MM.1S (cell line): ENCODE data around the gene SWI5.

ENCODE experiments used
- DNase-seq: peaks from one replicate; pipeline ENCODE4 v3.0.0-alpha.2; 2015
- H2AFZ ChIP-seq: fragments of 300-600 bp; sonication (generic); 2 replicates; pipeline ENCODE4 v1.6.0; 2016; ENCODE audit warnings: antibody characterized with exemption, low read length
- H3F3A ChIP-seq: fragments of 300-600 bp; sonication (generic); 2 replicates; pipeline ENCODE4 v1.6.1; 2016; ENCODE audit warnings: mild to moderate bottlenecking, antibody characterized with exemption, low read length, moderate library complexity, mixed read lengths; ENCODE audit not compliant: insufficient read depth
- H3K27ac ChIP-seq: fragments of 300-600 bp; sonication (generic); 2 replicates; pipeline ENCODE4 v1.5.1; 2016; ENCODE audit warnings: mild to moderate bottlenecking, low read length
- H3K27me3 ChIP-seq: fragments of 300-600 bp; sonication (generic); replicated peaks from 2 replicates; pipeline ENCODE4 v1.6.0; 2016; ENCODE audit warnings: low read length; ENCODE audit not compliant: insufficient read depth
- H3K36me3 ChIP-seq: fragments of 300-600 bp; sonication (generic); replicated peaks from 2 replicates; pipeline ENCODE4 v1.6.1; 2016; ENCODE audit warnings: mild to moderate bottlenecking, low read length, mixed read lengths; ENCODE audit not compliant: insufficient read depth
- H3K4me1 ChIP-seq: fragments of 300-600 bp; sonication (generic); 2 replicates; pipeline ENCODE4 v1.6.1; 2016; ENCODE audit warnings: low read length, mixed read lengths
- H3K4me2 ChIP-seq: fragments of 300-600 bp; sonication (generic); 2 replicates; pipeline ENCODE4 v1.6.0; 2016; ENCODE audit warnings: low read depth, low read length
- H3K4me3 ChIP-seq: fragments of 300-600 bp; sonication (generic); 2 replicates; pipeline ENCODE4 v1.5.1; 2016; ENCODE audit warnings: low read length, mixed read lengths
- H3K79me2 ChIP-seq: fragments of 300-600 bp; sonication (generic); 2 replicates; pipeline ENCODE4 v1.6.1; 2016; ENCODE audit warnings: mixed run types, low read length, mixed read lengths
- H3K9ac ChIP-seq: fragments of 300-600 bp; sonication (generic); 2 replicates; pipeline ENCODE4 v1.6.1; 2016; ENCODE audit warnings: low read length, mixed read lengths
- H3K9me2 ChIP-seq: fragments of 300-600 bp; sonication (generic); replicated peaks from 2 replicates; pipeline ENCODE4 v1.6.1; 2016; ENCODE audit warnings: mild to moderate bottlenecking, low read length, mixed read lengths; ENCODE audit not compliant: insufficient read depth
- H3K9me3 ChIP-seq: fragments of 300-600 bp; sonication (generic); replicated peaks from 2 replicates; pipeline ENCODE4 v1.6.1; 2016; ENCODE audit warnings: mild to moderate bottlenecking, low read length, mixed read lengths; ENCODE audit not compliant: insufficient read depth
- H4K20me1 ChIP-seq: fragments of 300-600 bp; sonication (generic); 2 replicates; pipeline ENCODE4 v1.6.1; 2016; ENCODE audit warnings: mild to moderate bottlenecking, low read length, moderate library complexity, mixed read lengths; ENCODE audit not compliant: insufficient read depth
- CTCF ChIP-seq: fragments of 300-600 bp; sonication (generic); IDR thresholded peaks from 2 replicates; pipeline ENCODE4 v1.5.1; 2016; ENCODE audit warnings: antibody characterized with exemption, low read length, mixed read lengths
- EZH2 ChIP-seq: fragments of 300-600 bp; sonication (generic); optimal IDR thresholded peaks from 2 replicates; pipeline ENCODE3; 2017; ENCODE audit warnings: low read depth, mild to moderate bottlenecking, antibody characterized with exemption, low read length, mixed read lengths
- EZH2phosphoT487 ChIP-seq: fragments of 300-600 bp; sonication (generic); IDR thresholded peaks from 2 replicates; pipeline ENCODE4 v1.6.1; 2018; ENCODE audit warnings: antibody characterized with exemption, low read length

Gene SWI5

GRCh38 chr9:128232528-128233428 lies 43.3 kb upstream of the SWI5 start:
- no peaks in the 10 kb centered on the region for H3K9me3 ChIP-seq
- no peak for TF ChIP-seq CTCF
- no peak for TF ChIP-seq EZH2phosphoT487
- H3K9ac ChIP-seq: no peak overlapping the region
- no peak for DNase-seq
- no peaks in the 10 kb centered on the region for H3K79me2 ChIP-seq
- no peak overlapping the region for H2AFZ ChIP-seq
- no peaks in the 10 kb centered on the region for H3K9me2 ChIP-seq
- no peaks in the 10 kb centered on the region for H3K4me1 ChIP-seq
- H3K27ac ChIP-seq: no peak overlapping the region
- H3F3A ChIP-seq: no peaks in the 10 kb centered on the region
- H3K4me2 ChIP-seq: no peak overlapping the region
- no peaks in the 10 kb centered on the region for H3K36me3 ChIP-seq
- peaks cover 57% of the 10 kb centered on the region for H3K27me3 ChIP-seq
- H4K20me1 ChIP-seq: no peaks in the 10 kb centered on the region
- H3K4me3 ChIP-seq: no peak overlapping the region

GRCh38 chr9:128233817-128234406 lies 42.2 kb upstream of the SWI5 start:
- Histone ChIP-seq H2AFZ (no peak overlapping the region), H3K79me2 (no peaks in the 10 kb centered on the region), H3F3A (no peaks in the 10 kb centered on the region), H3K27me3 (peaks cover 56% of the 10 kb centered on the region), H3K4me2 (no peak overlapping the region), H3K9ac (no peak overlapping the region), H3K9me3 (no peaks in the 10 kb centered on the region), H3K27ac (no peak overlapping the region), H4K20me1 (no peaks in the 10 kb centered on the region), H3K4me3 (no peak overlapping the region), H3K36me3 (no peaks in the 10 kb centered on the region), H3K4me1 (no peaks in the 10 kb centered on the region), H3K9me2 (no peaks in the 10 kb centered on the region)
- TF ChIP-seq EZH2 (no peak), EZH2phosphoT487 (no peak), CTCF (no peak)
- DNase-seq: no peak

GRCh38 chr9:128242124-128242523 lies 34.0 kb upstream of the SWI5 start:
- H3K9me2 ChIP-seq: no peaks in the 10 kb centered on the region
- H3K4me2 ChIP-seq: no peak overlapping the region
- H4K20me1 ChIP-seq: no peaks in the 10 kb centered on the region
- H3K4me1 ChIP-seq: no peaks in the 10 kb centered on the region
- H2AFZ ChIP-seq: no peak overlapping the region
- H3K36me3 ChIP-seq: no peaks in the 10 kb centered on the region
- peaks cover 54% of the 10 kb centered on the region for H3K27me3 ChIP-seq
- no peaks in the 10 kb centered on the region for H3K9me3 ChIP-seq
- no peak for DNase-seq
- no peaks in the 10 kb centered on the region for H3K79me2 ChIP-seq
- H3F3A ChIP-seq: no peaks in the 10 kb centered on the region
- no peak overlapping the region for H3K9ac ChIP-seq
- TF ChIP-seq CTCF (no peak), EZH2 (no peak)
- no peak overlapping the region for H3K27ac ChIP-seq
- H3K4me3 ChIP-seq: no peak overlapping the region
